GM10266 (cell line): ENCODE results near the gene TCN2.

Source experiments
- DNase-seq: peaks from one replicate; pipeline ENCODE4 v3.0.0; 2012; ENCODE audit errors: extremely low spot score
- TF ChIP-seq, protein P1 (sequence below): IDR thresholded peaks from 2 replicates; pipeline ENCODE4 v1.5.1; 2012; ENCODE audit warnings: mild to moderate bottlenecking, low read depth; ENCODE audit not compliant: control insufficient read depth, insufficient read depth; ENCODE audit errors: missing control alignments

TCN2 gene

DNA sequence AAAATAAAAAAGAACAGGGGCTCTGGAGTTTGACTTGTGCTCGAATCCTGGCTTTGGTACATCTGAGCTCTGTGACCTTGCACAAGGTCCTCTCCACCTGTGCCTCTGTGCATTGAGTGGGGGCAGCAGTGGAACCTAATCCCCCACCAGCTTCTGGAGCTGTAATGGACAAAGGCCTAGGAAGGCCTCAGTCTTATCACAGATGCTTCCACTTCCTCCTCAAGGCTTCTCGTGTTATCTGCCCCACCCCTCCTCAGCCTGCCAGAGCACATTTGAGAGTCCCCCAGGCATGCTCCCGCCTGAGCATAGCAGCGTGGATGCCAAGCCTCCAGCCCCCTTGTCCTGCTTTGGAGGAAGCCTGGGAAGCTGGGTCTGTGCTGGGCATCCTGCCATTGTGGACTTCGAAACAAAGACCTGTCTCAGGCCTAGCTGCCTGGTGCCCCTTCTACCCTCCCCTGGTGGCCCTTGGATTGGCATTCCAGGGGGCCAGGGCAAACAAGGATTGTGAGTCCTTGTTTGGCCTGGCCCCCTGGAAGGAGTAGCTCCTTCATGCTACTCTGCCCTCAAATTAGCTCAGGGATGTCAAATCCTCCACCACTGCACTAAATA lies 43.6 kb downstream of the TCN2 start:
- no peak for DNase-seq
- TF ChIP-seq, protein P1, sequence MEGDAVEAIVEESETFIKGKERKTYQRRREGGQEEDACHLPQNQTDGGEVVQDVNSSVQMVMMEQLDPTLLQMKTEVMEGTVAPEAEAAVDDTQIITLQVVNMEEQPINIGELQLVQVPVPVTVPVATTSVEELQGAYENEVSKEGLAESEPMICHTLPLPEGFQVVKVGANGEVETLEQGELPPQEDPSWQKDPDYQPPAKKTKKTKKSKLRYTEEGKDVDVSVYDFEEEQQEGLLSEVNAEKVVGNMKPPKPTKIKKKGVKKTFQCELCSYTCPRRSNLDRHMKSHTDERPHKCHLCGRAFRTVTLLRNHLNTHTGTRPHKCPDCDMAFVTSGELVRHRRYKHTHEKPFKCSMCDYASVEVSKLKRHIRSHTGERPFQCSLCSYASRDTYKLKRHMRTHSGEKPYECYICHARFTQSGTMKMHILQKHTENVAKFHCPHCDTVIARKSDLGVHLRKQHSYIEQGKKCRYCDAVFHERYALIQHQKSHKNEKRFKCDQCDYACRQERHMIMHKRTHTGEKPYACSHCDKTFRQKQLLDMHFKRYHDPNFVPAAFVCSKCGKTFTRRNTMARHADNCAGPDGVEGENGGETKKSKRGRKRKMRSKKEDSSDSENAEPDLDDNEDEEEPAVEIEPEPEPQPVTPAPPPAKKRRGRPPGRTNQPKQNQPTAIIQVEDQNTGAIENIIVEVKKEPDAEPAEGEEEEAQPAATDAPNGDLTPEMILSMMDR: no peak

- TF ChIP-seq, protein P1: no peak
- DNase-seq: no peak
These were observed 45.9 kb downstream of the TCN2 start for GRCh38 chr22:30652852-30653251.

GRCh38 chr22:30654361-30654760 lies 47.4 kb downstream of the TCN2 start:
- TF ChIP-seq, protein P1: no peak
- no peak for DNase-seq

DNA sequence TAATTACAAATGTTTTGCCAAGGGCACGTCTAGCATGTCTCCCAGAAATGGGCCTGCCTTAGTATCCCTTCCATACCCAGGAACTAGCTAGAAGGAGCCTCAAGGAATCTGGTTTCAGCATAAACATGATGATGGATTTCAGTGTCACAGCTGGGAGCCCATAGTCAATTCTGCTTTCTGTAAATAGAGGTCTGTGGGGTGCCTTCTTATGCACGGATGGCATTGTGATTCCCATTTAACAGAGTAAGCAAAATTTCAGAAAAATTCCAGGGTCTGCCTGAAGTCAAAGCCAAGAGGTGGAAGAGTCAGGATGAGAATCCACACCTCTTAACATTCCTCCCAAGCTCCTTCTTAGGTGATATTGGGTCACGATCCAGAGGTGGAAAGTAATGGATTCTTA lies 48.6 kb downstream of the TCN2 start:
- TF ChIP-seq, protein P1: no peak
- DNase-seq: no peak

DNA sequence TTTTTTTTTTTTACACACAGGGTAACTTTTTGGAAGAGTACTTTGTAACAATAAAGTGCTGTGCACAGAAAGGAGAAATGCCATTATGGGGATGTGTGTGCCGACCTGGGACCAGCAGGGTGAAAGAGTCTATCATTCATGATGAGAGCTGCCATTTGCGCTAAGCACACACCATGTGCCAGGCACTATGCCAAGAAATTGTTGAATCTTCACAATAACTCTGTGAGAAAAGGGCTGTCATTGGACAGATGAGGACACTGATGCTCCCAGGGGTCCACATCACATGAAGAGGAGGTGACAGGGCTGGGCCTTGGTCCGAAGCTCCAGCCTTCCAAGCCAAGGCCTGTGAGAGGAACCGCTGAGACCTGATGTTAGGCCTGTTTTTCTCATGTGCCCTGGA lies 55.1 kb downstream of the TCN2 start:
- TF ChIP-seq, protein P1: no peak
- DNase-seq: no peak

DNA sequence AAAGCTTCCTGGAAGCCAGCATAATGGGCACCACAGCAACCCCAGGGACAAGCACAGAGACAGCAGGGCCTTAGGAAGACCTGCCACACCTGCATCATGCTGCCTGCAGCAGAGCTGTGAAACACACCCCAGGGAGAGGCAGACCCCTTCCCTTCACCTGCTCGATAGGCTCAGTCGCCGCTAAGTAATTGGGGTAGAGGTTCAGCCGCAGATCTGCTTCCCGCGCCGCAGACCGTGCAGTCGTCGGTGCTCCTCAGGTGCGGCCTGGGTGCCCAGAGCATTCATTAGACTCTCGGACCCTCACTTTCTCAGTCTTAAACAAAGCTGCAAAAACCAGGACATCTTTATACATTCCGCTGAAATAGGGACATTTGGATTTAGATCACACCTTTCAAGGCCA lies 57.8 kb downstream of the TCN2 start:
- no peak for DNase-seq
- TF ChIP-seq, protein P1: no peak

DNA sequence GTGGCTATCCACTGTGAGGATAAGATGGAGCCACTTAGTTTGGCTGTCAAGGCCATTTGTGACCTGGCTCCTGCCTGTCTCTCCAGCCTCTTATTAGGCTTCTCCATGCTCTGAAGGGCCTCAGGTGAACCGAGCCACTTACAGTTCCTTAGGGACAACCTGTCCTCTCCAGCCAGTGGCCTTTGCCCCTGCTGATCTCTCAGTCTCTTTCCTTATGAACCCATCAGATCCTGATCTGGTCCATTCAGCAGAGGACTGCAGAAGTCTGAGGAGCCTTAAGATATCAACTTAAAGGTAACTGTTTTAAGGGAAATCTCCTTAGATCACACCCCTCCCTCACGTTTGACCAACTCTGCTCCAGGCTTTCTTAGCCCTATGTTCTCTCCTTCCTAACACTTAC lies 58.3 kb downstream of the TCN2 start:
- no peak for DNase-seq
- TF ChIP-seq, protein P1: no peak
